HG02970 (cell line): ENCODE results near the gene LEFTY2.
"Not testable (repeated sequence)": the region's sequence is repeated elsewhere in the genome, so short reads cannot be mapped to it uniquely, and the experiment has no call there.

Experiments
- ATAC-seq: cut with Tn5 transposase; IDR thresholded peaks from one replicate; pipeline ENCODE4 v1.9.1; 2021; ENCODE audit warnings: mild to moderate bottlenecking, moderate library complexity, moderate number of reproducible peaks; ENCODE audit not compliant: unreplicated experiment, low FRiP score

The LEFTY2 gene

GRCh38 chr1:225954753-225955152 is 13.7 kb upstream of the LEFTY2 start:
- no peak for ATAC-seq

GRCh38 chr1:225953315-225953714 is 12.3 kb upstream of the LEFTY2 start:
- ATAC-seq: no peak

DNA sequence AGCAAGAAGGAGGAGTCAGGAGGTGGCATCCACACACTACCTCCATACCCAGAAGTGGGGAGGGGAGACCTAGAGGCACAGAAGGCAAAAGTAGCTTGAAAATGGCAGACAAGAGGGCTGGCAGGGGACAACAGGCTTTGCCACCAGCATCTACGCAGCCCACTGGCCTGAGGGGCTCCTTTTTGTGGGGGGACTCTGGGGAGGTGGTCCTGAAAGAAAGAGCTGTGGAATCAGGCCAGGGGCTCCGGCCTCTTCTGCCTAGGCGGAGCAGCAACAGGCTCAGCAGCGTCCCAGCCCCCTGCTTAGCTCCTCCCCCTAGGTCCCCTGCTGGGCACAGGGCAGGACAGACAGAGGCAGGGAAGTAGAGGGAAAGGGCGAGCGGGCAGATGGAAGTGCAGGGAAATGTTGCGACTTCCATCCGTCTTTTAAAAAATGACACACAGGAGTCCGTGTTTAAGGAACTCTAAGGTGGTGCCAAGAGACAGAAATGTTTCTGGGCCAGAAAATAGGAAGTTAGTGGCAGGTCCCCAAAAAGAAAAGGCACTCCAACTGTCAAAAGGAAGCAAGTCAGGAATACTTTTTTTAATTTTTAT is 10.0 kb upstream of the LEFTY2 start:
- ATAC-seq: no peak

GRCh38 chr1:225949041-225949440 is 8.0 kb upstream of the LEFTY2 start:
- ATAC-seq: no peak

DNA sequence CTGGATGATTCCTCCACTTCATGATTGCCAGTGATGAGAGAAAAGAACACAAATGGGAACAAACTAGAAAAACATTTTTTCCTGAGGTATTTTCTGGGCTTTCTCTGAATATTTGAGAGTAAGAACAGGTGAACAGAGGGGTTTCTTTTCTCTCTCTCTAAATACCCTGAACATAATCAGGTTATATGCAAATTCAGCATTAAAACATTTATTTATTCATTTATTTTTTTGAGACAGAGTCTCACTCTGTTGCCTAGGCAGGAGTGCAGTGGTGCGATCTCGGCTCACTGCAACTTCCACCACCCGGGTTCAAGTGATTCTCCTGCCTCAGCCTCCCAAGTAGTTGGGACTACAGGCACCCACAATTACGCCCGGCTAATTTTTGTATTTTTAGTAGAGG is 5.8 kb upstream of the LEFTY2 start:
- no peak for ATAC-seq

- no peak for ATAC-seq
Observed at GRCh38 chr1:225946082-225946620, 5.1 kb upstream of the LEFTY2 start.

GRCh38 chr1:225945564-225945963 is 4.5 kb upstream of the LEFTY2 start:
- no peak for ATAC-seq

- ATAC-seq: no peak
Observed at GRCh38 chr1:225944951-225945350, 3.9 kb upstream of the LEFTY2 start.

GRCh38 chr1:225944387-225944786 is 3.4 kb upstream of the LEFTY2 start:
- ATAC-seq: no peak

DNA sequence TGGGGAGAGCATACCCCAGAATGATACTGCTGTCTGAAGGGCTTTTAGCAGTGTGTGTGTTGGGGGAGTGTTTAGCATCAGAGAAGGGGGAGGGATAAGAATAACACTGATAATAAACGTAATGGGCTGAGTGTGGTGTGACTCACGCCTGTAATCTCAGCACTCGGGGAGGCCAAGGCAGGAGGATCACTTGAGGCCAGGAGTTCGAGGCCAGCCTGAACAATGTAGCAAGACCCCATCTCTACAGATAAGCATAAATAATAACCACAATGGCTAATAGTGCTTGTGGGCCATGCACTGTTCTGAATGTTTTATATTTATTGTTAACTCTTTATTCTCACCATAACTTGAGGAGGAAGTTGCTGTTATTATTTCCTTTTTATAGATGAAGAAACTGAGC is 2.6 kb upstream of the LEFTY2 start:
- ATAC-seq: no peak

GRCh38 chr1:225942574-225942973 is 1.6 kb upstream of the LEFTY2 start:
- no peak for ATAC-seq

DNA sequence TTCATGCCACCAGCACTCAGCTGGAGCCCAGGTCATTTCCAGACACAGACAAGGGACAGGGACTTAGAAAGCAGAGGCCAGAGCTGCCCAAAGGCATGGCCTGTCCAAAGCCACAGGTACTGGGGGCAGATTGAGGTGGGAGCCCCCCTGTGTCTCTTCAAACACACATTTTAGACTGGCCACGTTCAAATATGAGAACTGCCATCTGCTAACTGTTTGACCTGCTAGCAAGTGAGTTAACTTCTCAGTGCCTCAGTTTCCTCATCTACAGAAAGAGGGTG is 862 bp upstream of the LEFTY2 start:
- no peak for ATAC-seq

DNA sequence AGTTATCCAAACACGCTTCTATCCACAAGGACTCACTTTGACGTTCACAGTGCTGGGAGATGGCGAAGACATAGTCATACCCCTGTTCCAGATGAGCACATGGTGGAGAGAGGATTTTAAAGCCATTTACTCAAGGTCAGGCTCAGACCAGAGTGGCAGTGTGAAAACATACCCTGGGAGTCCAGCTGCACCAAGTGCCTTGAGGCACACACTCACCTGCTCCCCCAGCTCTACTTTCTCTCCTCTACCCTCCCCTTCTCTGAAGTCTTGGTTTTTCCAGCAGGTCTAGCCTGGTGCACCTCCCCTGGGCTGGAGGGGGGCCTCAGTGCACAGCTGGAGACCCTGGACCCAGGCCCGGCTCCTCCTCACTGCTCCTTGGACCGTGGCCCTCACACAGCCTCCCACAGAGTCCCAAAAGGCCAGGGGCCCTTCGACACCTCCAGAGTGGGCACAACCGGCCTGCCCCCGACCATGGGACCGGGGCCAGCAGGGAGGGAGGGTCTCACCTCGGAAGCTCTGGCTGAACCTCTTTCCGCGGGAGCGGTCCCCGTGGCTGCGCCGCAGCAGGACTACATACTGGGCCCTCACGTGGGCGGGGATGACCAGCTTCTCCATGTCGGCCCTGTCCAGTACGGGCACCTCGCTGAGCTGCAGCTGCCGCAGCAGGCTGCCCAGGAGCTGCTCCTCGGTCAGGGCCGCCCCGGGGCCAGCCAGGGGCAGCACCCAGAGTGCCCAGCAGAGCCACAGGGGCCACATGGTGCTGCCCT is 452 bp downstream of the LEFTY2 start:
- ATAC-seq: no peak

DNA sequence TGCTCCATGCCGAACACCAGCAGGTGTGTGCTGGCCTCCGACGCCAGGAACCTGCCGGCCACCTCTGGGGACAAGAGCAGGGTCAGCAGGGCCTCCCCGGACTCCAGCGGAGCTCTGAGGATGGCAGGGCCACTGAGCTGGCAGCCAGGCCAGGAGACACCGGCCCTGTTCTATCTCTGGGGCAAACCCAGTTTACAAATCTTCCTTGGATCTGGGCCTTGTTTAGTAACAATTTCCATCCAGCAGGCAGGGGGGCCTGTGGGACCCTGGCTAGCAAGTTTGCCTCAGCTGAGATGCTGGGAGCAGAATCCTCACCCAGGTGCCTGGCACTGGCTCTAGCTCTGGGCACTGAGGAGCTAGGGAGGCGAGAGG is 1.1 kb downstream of the LEFTY2 start:
- not testable (repeated sequence) for ATAC-seq

DNA sequence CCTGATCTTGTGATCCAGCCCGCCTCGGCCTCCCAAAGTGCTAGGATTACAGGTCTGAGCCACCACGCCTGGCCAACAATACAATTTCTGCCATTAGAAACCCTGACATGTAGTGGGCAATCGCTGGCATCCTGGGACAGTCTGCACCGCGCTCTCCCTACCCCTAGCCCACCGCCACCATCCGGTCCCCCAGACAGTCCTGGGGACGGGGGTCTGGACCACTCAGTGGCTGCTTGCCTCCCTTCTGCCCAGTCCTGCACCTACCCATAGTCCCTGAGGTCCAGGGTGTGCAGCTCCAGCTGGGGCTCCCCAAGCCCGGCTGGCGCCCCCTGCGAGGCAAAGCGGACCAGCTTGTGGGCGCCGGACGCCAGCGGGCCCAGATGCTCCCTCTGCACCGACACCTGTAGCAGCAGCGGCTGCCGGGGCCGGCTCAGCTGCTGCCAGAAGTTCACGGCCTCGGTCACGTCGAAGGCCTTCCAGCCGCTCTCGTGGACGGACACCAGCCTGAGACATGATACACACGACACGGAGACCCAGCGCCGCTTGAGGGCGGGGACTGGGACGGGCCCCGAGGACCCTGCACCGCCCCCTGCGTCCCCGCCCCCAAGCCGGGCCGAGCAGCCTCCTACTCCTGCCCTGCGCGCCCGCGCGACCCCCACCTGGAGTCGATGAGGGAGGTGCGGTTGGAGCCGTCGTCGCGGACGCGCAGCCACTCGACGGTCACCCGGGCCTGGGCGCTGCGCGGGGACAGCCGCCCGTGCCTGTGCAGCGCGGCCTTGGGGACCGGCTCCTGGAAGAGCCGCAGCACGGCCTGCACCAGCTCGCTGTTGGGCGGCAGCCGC is 1.7 kb downstream of the LEFTY2 start:
- not testable (repeated sequence) for ATAC-seq

DNA sequence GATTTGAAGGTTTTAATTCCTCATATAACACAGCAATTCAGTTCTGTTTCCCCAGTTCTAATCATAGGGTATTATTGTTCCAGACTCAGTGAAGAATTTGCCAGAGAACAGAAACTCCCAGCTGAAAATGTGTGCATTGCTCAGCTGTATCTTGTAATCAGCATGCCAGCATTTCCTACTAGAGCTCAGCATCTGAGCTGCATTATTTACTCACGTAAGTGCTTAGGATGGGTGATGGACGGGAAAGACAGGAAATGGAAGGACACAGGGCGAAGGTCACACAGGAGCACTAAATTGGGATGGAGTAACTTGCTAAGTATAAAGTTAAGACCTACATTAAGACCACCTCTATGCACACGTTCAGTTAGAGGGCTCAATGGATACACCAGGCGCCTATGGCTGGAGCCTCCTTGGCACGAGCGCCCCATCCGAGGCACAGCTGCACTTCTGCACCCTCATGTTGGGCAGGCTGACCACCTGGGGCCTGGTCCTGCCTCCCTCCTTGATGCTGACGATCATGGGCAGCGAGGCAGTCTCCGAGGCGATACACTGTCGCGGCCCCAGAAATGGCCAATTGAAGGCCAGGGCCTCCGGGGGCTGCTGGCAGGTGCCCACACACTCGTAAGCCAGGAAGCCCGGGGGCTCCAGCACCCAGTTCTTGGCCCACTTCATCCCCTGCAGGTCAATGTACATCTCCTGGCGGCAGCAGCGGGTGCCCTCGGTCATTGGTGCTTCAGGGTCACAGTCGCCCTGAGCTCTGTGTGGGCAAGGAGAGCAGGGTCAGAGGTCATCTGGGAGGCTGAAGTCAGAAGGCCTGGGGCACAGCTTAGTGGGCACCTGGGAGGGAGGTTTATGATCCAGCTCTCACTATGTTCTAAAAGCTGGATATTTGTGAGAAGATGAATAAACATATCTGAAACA is 3.7 kb downstream of the LEFTY2 start:
- no peak for ATAC-seq

GRCh38 chr1:225936523-225936922 is 4.5 kb downstream of the LEFTY2 start:
- no peak for ATAC-seq

GRCh38 chr1:225936086-225936485 is 4.9 kb downstream of the LEFTY2 start:
- ATAC-seq: not testable (repeated sequence)

- ATAC-seq: no peak
Observed at GRCh38 chr1:225934711-225935110, 6.3 kb downstream of the LEFTY2 start.

GRCh38 chr1:225933072-225933471 is 7.9 kb downstream of the LEFTY2 start:
- ATAC-seq: no peak
